Skeletal muscle tissue (tissue), 4 donors: ENCODE results near the gene KCNMB2. TPM values are rescaled to one million over a fixed set of nuclear protein-coding genes. Genes with fewer than 3 reads are reported as not detected.

Source experiments
- H3K27ac ChIP-seq: one replicate; pipeline ENCODE4 v1.7.0; 2013; ENCODE audit warnings: mild to moderate bottlenecking, low read depth, low read length, inconsistent platforms
- H3K27me3 ChIP-seq, 3 donors: one replicate each; pipeline ENCODE4 v1.7.0; 2013; ENCODE audit warnings: low read length in 3 of 3; ENCODE audit not compliant: control insufficient read depth in 3 of 3, insufficient read depth in 3 of 3
- H3K36me3 ChIP-seq, 3 donors: one replicate each; pipeline ENCODE4 v1.7.0; 2013; ENCODE audit warnings: low read length in 3 of 3; ENCODE audit not compliant: control insufficient read depth in 3 of 3, insufficient read depth in 3 of 3
- H3K4me1 ChIP-seq, 3 donors: one replicate each; pipeline ENCODE4 v1.7.0; 2013; ENCODE audit warnings: low read length in 3 of 3, mild to moderate bottlenecking in 3 of 3; ENCODE audit not compliant: control insufficient read depth in 3 of 3, insufficient read depth in 3 of 3
- H3K4me3 ChIP-seq, 3 donors: one replicate each; pipeline ENCODE4 v1.7.0; 2013; ENCODE audit warnings: low read length in 3 of 3
- H3K9ac ChIP-seq, 3 donors: one replicate each; pipeline ENCODE4 v1.7.0; 2013; ENCODE audit warnings: low read length in 3 of 3, mild to moderate bottlenecking in 3 of 3, moderate library complexity in 2 of 3, low read depth in 1 of 3
- H3K9me3 ChIP-seq, 3 donors: one replicate each; pipeline ENCODE4 v1.7.0; 2013; ENCODE audit warnings: low read length in 3 of 3; ENCODE audit not compliant: control insufficient read depth in 3 of 3
- total RNA-seq: library from RNA; depleted of rRNA; stranded (reverse); fragments of >200 nt; gene quantifications from one replicate; pipeline ENCODE4 v1.2.3, GENCODE V29; 2014
- donor health status: Osteomylitis.

Gene KCNMB2
- total RNA-seq, 1 donor from 2014 or later, result 11.5 TPM

DNA sequence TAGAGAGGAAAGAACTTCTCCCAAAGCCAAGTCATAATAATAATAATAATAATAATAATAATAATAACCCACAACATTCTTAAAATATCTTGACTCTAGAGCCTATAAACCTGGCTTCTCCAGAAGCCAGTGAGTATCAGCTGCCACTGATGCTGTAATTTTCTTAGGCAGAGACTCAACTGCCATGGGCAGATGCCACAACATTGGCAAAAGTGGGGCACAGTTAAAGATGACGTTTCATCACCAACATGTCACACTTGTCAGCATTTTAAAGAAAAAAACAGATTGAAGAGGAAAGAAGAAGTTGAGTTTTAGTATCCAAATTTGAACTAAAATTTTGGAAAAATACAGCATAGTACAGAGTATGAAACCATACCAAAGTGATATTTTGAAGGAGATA, 270.4 kb downstream of the KCNMB2 start:
- Histone ChIP-seq H3K9me3 (no peaks in the 10 kb centered on the region), H3K27ac (no peak overlapping the region), H3K4me3 (no peak overlapping the region), H3K4me1 (no peaks in the 10 kb centered on the region), H3K9ac (no peak overlapping the region), H3K27me3 (no peaks in the 10 kb centered on the region), H3K36me3 (no peaks in the 10 kb centered on the region)

DNA sequence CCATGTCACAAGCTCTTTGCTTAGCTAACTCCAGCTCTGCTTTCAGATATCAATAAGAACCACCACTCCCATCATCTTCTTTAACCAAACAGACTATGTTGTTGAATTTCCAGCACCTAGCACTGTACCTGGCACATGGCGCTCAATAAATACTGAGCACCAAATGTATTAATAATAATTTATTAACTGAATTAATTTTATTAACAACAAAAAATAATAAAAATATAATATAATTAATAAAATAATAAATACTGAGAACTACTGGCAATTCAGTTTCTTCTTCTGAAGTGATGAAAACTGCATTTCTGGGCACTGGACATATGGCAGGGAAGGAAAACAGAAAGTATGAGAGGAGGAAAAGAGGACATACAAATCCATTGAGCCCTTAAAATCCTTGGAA, 271.5 kb downstream of the KCNMB2 start:
- H3K9ac ChIP-seq, result no peak overlapping the region
- no peak overlapping the region for H3K27ac ChIP-seq
- no peak overlapping the region for H3K4me3 ChIP-seq
- no peaks in the 10 kb centered on the region for H3K27me3 ChIP-seq
- H3K4me1 ChIP-seq, result no peaks in the 10 kb centered on the region
- H3K9me3 ChIP-seq, result no peaks in the 10 kb centered on the region
- no peaks in the 10 kb centered on the region for H3K36me3 ChIP-seq

DNA sequence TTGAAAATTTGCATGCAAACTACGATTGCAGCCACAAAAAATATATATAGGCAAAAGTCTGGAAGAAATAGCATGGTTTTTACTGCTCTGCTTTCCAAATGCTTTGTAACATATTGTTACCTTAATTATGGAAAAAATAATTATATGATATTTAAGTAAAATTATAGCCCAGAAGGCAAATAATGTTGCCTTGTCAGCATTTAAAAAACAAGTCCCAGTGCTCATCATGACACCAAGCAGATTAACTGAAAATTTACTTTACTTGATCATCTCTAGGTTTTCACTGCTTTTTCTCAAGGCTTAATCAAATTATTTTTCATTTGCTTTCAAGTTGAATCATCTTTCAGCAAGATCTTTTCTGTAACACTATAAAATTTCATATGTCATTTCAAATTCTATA, 272.5 kb downstream of the KCNMB2 start:
- Histone ChIP-seq H3K4me3 (no peak overlapping the region), H3K9ac (no peak overlapping the region), H3K4me1 (no peaks in the 10 kb centered on the region), H3K27me3 (no peaks in the 10 kb centered on the region), H3K27ac (no peak overlapping the region), H3K36me3 (no peaks in the 10 kb centered on the region), H3K9me3 (no peaks in the 10 kb centered on the region)

DNA sequence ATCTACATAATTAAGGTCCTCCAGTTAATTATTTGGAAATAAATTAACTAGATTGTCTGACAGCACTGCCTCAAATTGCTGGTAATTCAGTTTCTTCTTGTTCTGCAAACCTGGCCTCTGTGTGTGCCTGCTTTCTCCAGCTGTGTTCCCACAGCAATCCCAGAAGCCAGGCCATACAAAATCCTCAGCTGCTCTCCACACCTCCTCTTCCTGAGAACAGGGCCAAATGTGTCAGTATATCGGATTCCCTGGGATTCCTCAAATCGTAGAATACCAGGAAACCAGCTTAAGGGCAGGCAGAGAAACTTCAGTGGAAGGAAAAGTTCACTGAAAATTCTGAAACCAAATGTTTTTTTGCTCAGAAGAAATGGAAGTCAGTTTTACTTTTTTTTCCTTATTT, 273.9 kb downstream of the KCNMB2 start:
- Histone ChIP-seq H3K9me3 (no peaks in the 10 kb centered on the region), H3K36me3 (no peaks in the 10 kb centered on the region), H3K4me1 (no peaks in the 10 kb centered on the region), H3K27ac (no peak overlapping the region), H3K9ac (no peak overlapping the region), H3K27me3 (no peaks in the 10 kb centered on the region), H3K4me3 (no peak overlapping the region)

DNA sequence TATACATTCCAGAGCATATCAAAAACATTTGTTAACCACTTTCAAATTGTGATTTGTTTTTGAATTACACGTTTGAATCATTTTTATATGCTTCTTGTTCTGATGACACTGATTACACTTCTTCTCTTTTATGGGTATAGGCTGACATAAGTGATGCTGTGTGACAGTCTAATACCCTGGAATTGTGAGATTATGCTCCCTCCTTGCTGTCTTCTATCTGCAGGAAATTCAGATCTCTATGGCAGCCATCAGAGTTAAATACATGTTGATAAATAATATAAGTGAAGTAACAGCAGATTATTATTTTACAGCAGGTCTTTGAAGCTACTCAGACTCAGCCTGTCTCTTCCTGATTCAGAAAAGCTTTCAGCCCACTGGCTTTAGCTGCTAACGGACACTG, 286.5 kb downstream of the KCNMB2 start:
- Histone ChIP-seq H3K4me3 (no peak overlapping the region), H3K27ac (no peak overlapping the region), H3K36me3 (no peaks in the 10 kb centered on the region), H3K9me3 (no peaks in the 10 kb centered on the region), H3K4me1 (peaks cover 0 to 3% (median 0%) of the 10 kb centered on the region in 3 donors), H3K9ac (no peak overlapping the region), H3K27me3 (no peaks in the 10 kb centered on the region)

DNA sequence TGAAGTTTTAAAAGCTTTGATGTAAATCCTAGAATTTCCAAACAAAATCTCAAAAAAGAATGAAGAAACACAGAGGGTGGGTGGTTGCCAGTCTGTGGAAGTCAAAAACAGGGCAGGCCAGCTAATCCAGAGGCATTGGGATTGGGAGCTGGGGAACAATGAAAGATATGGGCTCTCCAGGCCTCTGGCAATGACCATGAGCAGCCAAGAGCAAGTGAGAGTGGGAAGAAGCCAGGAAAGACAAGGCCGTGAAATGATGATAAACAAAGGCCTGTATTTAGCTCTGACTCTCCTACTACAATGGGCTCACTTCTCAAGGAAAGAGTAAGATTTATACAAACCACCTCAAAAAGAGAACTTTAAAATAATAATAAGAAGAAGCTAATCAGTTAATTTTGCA, 286.9 kb downstream of the KCNMB2 start:
- H3K4me3 ChIP-seq, result no peak overlapping the region
- no peaks in the 10 kb centered on the region for H3K9me3 ChIP-seq
- H3K9ac ChIP-seq, result no peak overlapping the region
- no peaks in the 10 kb centered on the region for H3K36me3 ChIP-seq
- no peaks in the 10 kb centered on the region for H3K27me3 ChIP-seq
- H3K27ac ChIP-seq, result no peak overlapping the region
- peaks cover 0 to 3% (median 0%) of the 10 kb centered on the region in 3 donors for H3K4me1 ChIP-seq

DNA sequence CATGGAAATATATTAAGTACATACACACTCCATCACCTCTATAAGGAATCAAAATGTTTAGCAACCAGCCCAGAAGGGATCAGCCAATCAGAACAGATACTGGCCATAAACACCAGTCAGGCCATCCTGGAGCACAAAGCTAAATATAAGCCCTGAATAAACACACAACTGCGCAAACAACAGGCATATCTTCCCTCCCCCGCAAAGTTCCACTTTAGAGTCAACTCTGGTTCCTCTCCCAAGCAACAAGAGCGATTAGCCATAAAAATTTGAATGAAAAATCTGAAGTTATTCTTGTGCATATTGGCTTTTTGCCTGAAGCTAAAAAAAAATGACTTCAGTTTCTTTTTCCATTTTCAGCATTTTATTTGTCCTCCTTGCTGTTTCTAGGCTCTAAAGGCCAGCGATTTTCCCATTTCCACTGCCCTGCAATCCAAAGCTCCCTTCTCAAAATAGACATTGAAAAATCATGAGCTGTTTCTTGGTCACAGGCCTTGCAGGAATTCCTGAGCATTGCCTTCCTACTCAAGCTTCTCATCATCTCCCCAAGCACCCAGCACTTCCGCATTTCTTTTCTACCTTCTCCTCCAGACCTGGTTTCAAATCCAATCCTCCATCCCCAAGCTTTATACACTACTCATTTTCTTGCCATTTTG, 287.5 kb downstream of the KCNMB2 start:
- Histone ChIP-seq H3K4me3 (no peak overlapping the region), H3K27ac (no peak overlapping the region), H3K9me3 (no peaks in the 10 kb centered on the region), H3K4me1 (peaks cover 0 to 3% (median 0%) of the 10 kb centered on the region in 3 donors), H3K9ac (no peak overlapping the region), H3K27me3 (no peaks in the 10 kb centered on the region), H3K36me3 (no peaks in the 10 kb centered on the region)

DNA sequence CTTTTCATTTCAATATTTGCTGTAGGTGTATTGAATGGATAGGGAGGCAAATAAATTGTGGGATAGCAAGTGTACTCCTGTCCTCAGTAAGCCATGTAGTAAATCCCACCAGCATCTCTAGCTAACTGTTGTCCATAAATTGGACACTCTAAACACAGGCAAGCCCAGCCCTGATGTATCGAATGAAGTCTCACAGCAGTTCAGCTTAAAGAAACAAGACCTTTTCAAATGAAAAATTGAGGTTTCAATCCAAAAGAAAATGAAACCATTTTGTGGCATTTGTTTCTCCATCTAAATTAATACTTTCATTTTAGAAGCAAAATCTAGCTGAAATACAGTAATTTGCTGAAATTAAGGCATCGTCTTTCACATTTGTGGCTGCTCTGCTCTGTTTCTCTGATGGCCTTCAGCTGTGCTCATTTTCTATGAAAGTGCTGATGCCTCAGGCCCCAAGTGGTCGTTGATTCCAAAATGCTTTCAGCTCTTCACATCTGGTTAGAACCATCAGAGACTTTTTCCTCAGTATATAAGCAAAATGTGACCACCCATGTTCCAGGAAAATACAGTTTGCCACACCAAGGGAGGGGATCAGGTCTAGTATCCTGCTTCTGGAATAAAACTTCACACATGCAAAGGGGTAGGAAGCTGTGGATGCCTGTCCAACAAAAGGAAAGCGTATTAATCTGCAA, 290.3 kb downstream of the KCNMB2 start:
- H3K4me1 ChIP-seq, result peaks cover 0 to 3% (median 0%) of the 10 kb centered on the region in 3 donors
- no peak overlapping the region for H3K27ac ChIP-seq
- no peak overlapping the region for H3K4me3 ChIP-seq
- no peaks in the 10 kb centered on the region for H3K36me3 ChIP-seq
- no peaks in the 10 kb centered on the region for H3K9me3 ChIP-seq
- H3K9ac ChIP-seq, result no peak overlapping the region
- no peaks in the 10 kb centered on the region for H3K27me3 ChIP-seq

DNA sequence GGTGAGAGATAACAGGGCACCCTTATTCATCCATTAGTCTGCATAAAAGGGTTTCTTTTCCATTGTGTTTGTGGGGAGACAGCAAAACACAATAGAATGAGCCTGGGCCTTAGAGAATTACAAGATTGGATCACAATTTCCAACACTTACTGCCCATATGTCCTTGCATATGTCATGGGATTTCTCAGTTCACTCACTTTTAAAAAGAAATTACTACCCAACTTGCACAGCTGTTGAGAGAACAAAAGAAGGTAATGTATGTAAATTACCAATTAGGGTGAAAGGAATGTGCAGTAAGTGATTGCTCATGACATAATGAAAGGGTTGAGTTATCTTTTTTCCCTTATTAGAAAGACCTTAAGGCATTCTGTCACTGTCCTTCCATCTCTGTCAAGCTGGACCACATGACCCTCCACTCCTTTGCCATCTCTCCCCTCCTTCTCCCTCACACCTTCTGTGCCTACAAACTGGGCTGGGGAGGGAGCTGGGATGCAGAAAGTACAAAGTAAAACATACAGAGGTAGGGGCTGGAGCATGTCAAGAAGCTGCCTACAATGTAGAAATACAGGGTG, 291.1 kb downstream of the KCNMB2 start:
- no peaks in the 10 kb centered on the region for H3K27me3 ChIP-seq
- no peaks in the 10 kb centered on the region for H3K36me3 ChIP-seq
- H3K9ac ChIP-seq, result no peak overlapping the region
- H3K4me3 ChIP-seq, result no peak overlapping the region
- H3K4me1 ChIP-seq, result peaks cover 0 to 3% (median 0%) of the 10 kb centered on the region in 3 donors
- H3K9me3 ChIP-seq, result no peaks in the 10 kb centered on the region
- no peak overlapping the region for H3K27ac ChIP-seq

DNA sequence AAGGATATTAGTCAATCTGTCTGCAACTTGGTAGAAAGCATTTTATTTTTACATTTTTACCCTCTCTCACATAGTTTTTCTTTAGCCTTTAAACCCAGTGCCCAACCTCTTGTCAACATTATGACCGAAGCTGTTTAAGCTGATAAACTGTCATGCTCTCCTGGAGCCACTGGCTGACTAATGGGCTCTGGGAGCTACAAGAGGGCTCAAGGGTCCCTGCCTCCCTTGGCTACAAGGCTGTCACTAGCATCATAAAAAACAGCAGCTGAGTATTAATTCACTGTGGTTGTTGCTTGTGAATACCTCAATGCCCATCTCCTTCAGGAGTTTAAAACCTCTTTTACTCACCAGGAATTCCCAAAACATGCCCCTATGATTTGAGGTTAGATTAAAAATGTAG, 297.5 kb downstream of the KCNMB2 start:
- no peak overlapping the region for H3K9ac ChIP-seq
- H3K4me3 ChIP-seq, result no peak overlapping the region
- no peaks in the 10 kb centered on the region for H3K27me3 ChIP-seq
- no peaks in the 10 kb centered on the region for H3K4me1 ChIP-seq
- no peaks in the 10 kb centered on the region for H3K36me3 ChIP-seq
- H3K27ac ChIP-seq, result no peak overlapping the region
- H3K9me3 ChIP-seq, result no peaks in the 10 kb centered on the region
